ENCODE data around the gene GPN2.

Gene GPN2
- long read RNA-seq, full-length matches to known transcripts, result 148 of 163 reads
- long read RNA-seq, partial matches to known transcripts, result 5 of 163 reads
- long read RNA-seq, other reads (novel, unspliced or antisense), result 10 of 163 reads

- H3K27me3 ChIP-seq (ENCODE audit: insufficient read depth, poor library complexity, severe bottlenecking), result no peaks in the 10 kb centered on the region
- peak within 1 kb of the TSS; percentile 98 for H3K4me3 ChIP-seq (replicated peaks; ENCODE audit: insufficient read depth, low read length)
- H3K27ac ChIP-seq (replicated peaks), result peak within 1 kb of the TSS; percentile 87
- DNase-seq (ENCODE audit: low read depth in 1 of 2, low spot score in 1 of 2), result peak; percentile 83 to 84
- TF ChIP-seq, protein P1, sequence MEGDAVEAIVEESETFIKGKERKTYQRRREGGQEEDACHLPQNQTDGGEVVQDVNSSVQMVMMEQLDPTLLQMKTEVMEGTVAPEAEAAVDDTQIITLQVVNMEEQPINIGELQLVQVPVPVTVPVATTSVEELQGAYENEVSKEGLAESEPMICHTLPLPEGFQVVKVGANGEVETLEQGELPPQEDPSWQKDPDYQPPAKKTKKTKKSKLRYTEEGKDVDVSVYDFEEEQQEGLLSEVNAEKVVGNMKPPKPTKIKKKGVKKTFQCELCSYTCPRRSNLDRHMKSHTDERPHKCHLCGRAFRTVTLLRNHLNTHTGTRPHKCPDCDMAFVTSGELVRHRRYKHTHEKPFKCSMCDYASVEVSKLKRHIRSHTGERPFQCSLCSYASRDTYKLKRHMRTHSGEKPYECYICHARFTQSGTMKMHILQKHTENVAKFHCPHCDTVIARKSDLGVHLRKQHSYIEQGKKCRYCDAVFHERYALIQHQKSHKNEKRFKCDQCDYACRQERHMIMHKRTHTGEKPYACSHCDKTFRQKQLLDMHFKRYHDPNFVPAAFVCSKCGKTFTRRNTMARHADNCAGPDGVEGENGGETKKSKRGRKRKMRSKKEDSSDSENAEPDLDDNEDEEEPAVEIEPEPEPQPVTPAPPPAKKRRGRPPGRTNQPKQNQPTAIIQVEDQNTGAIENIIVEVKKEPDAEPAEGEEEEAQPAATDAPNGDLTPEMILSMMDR (IDR thresholded peaks at IDR 0.05; ENCODE audit: insufficient read depth, low read length), result no peak
- TF ChIP-seq GABPA (IDR thresholded peaks at IDR 0.05; ENCODE audit: low read depth) (peak; percentile 85), SPI1 (IDR thresholded peaks at IDR 0.05; ENCODE audit: borderline replicate concordance, low read depth) (peak; percentile 82), POLR2AphosphoS5 (IDR thresholded peaks at IDR 0.05; ENCODE audit: low read depth) (peak; percentile 97)
These were observed at the start of gene GPN2 for GRCh38 chr1:26889551-26890466. Gene GPN2 (minus strand): TSS chr1:26890283. CDS start chr1:26890096, 187 bp downstream.

- Histone ChIP-seq H3K27me3 (ENCODE audit: insufficient read depth, poor library complexity, severe bottlenecking) (no peaks in the 10 kb centered on the region), H3K4me3 (replicated peaks; ENCODE audit: insufficient read depth, low read length) (no peak overlapping the region), H3K27ac (replicated peaks) (no peak overlapping the region)
- TF ChIP-seq, protein P1 (IDR thresholded peaks at IDR 0.05; ENCODE audit: insufficient read depth, low read length), result no peak
- no peak for TF ChIP-seq POLR2AphosphoS5 (IDR thresholded peaks at IDR 0.05; ENCODE audit: low read depth)
- no peak for TF ChIP-seq GABPA (IDR thresholded peaks at IDR 0.05; ENCODE audit: low read depth)
- TF ChIP-seq, protein P2, sequence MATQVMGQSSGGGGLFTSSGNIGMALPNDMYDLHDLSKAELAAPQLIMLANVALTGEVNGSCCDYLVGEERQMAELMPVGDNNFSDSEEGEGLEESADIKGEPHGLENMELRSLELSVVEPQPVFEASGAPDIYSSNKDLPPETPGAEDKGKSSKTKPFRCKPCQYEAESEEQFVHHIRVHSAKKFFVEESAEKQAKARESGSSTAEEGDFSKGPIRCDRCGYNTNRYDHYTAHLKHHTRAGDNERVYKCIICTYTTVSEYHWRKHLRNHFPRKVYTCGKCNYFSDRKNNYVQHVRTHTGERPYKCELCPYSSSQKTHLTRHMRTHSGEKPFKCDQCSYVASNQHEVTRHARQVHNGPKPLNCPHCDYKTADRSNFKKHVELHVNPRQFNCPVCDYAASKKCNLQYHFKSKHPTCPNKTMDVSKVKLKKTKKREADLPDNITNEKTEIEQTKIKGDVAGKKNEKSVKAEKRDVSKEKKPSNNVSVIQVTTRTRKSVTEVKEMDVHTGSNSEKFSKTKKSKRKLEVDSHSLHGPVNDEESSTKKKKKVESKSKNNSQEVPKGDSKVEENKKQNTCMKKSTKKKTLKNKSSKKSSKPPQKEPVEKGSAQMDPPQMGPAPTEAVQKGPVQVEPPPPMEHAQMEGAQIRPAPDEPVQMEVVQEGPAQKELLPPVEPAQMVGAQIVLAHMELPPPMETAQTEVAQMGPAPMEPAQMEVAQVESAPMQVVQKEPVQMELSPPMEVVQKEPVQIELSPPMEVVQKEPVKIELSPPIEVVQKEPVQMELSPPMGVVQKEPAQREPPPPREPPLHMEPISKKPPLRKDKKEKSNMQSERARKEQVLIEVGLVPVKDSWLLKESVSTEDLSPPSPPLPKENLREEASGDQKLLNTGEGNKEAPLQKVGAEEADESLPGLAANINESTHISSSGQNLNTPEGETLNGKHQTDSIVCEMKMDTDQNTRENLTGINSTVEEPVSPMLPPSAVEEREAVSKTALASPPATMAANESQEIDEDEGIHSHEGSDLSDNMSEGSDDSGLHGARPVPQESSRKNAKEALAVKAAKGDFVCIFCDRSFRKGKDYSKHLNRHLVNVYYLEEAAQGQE (IDR thresholded peaks at IDR 0.05; ENCODE audit: insufficient replicate concordance, low read depth), result no peak
- TF ChIP-seq SPI1 (IDR thresholded peaks at IDR 0.05; ENCODE audit: borderline replicate concordance, low read depth), result no peak
- no peak for DNase-seq (ENCODE audit: low read depth in 1 of 2, low spot score in 1 of 2)
These were observed 48.6 kb upstream of the GPN2 start for GRCh38 chr1:26938659-26939025.

DNA sequence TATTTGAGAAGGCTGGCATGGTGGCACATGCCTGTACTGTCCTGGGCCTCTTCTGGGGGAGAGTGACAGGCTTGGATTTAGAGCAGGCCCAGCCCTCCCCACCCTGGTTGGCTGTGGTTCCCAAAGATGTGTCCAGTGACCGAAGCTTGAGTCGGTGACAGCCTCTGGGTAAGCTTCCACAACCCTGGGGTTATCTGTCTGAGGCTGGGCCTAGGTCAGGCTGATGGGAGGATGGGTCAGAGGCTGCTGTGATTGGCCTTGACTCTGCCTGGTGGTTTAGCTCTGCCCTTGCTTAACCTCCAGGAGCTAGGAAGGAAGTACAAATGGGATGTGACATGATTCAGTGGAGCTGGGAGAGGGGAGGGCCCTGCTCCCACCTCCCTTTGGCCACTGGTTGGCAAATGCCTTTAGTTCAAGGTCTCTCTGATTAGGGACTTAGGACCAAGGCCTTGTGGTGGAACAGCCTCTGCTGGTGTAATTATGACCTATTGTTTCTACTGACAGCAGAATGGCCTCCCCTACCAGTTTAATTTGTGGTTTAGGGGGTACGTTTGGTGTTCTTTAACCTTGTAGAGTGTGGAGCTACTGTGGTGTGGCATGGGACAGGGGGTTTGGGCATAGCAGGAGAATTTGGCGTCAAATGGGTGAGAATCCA, 48.0 kb upstream of the GPN2 start:
- no peak overlapping the region for H3K4me3 ChIP-seq (replicated peaks; ENCODE audit: insufficient read depth, low read length)
- no peak for DNase-seq (ENCODE audit: low read depth in 1 of 2, low spot score in 1 of 2)
- no peak overlapping the region for H3K27ac ChIP-seq (replicated peaks)
- TF ChIP-seq SPI1 (IDR thresholded peaks at IDR 0.05; ENCODE audit: borderline replicate concordance, low read depth) (no peak), POLR2AphosphoS5 (IDR thresholded peaks at IDR 0.05; ENCODE audit: low read depth) (no peak), GABPA (IDR thresholded peaks at IDR 0.05; ENCODE audit: low read depth) (no peak)
- TF ChIP-seq, protein P1 (IDR thresholded peaks at IDR 0.05; ENCODE audit: insufficient read depth, low read length), result no peak
- TF ChIP-seq, protein P2 (IDR thresholded peaks at IDR 0.05; ENCODE audit: insufficient replicate concordance, low read depth), result no peak
- H3K27me3 ChIP-seq (ENCODE audit: insufficient read depth, poor library complexity, severe bottlenecking), result no peaks in the 10 kb centered on the region
